Measurements from ENCODE around the gene SHANK2. TPM values are rescaled to one million over a fixed set of nuclear protein-coding genes. Genes with fewer than 3 reads are reported as not detected.

SHANK2 gene
- total and polyA plus RNA-seq, 2 donors (not counting 3 experiments of a cell fraction or from before 2014, with no cell fraction given), result not detected

DNA sequence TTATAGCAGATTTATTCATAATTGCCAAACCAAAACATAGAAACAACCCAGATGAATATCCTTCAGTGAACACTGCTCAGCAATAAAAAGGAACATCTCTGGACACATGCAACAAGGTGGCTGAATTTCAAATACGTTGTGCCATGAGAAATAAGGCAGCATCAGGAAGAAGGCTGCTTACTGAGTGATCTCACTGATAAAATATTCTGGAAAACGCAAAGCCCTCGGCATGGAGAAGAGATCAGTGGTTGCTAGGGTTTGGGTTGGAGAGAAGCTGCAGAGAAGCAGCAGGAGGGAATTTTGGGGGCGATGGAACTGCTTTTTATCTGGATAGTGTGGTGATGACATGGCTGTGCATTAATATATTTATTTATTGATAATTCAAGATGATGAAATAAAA, 11.0 kb upstream of the SHANK2 start:
- Histone ChIP-seq H3K9me3 (replicated peaks; ENCODE audit: control insufficient read depth, insufficient read depth, low read length) (no peaks in the 10 kb centered on the region), H3K4me1 (ENCODE audit: control insufficient read depth, extremely low read depth, insufficient read depth, low read length) (no peaks in the 10 kb centered on the region), H3K36me3 (ENCODE audit: control insufficient read depth in 2 of 2, extremely low read depth in 1 of 2, insufficient read depth in 2 of 2, low read length in 2 of 2) (no peaks in the 10 kb centered on the region), H2AFZ (ENCODE audit: low read depth, low read length) (no peak overlapping the region), H3K27me3 (ENCODE audit: control insufficient read depth in 2 of 2, insufficient read depth in 2 of 2, low read length in 2 of 2) (no peaks in the 10 kb centered on the region), H3K4me3 (replicated peaks in 1 of 3; ENCODE audit: insufficient read depth in 1 of 3, low read depth in 1 of 3, low read length in 3 of 3) (no peak overlapping the region), H3K9ac (replicated peaks; ENCODE audit: extremely low read depth, insufficient read depth, low read length) (no peak overlapping the region), H3K27ac (ENCODE audit: insufficient read depth, low read depth, low read length) (no peak overlapping the region), H3K4me2 (ENCODE audit: insufficient read depth, low read length) (no peak overlapping the region), H3K79me2 (ENCODE audit: control insufficient read depth, insufficient read depth, low read length) (no peaks in the 10 kb centered on the region), H4K20me1 (replicated peaks; ENCODE audit: control insufficient read depth, extremely low read depth, insufficient read depth, low read length) (no peaks in the 10 kb centered on the region), H3K9me1 (replicated peaks; ENCODE audit: control insufficient read depth, extremely low read depth, insufficient read depth, low read length) (no peaks in the 10 kb centered on the region)
- no peak for DNase-seq (ENCODE audit: low read depth, low spot score)
- ChIA-PET CTCF (no interaction called here), POLR2A (no interaction called here)
- intact Hi-C loops (cut with micrococcal nuclease) (no loop called here), dilution Hi-C loops (cut with MboI; ENCODE audit: extremely low pct_ligation_motif_present, low sequenced_read_pairs) (no loop called here)
- TF ChIP-seq POLR2AphosphoS5 (IDR thresholded peaks at IDR 0.05; ENCODE audit: insufficient read depth, low read depth, low read length) (no peak), FOS (IDR thresholded peaks at IDR 0.05; ENCODE audit: borderline replicate concordance, insufficient read depth, low read length) (no peak), EZH2 (IDR thresholded peaks at IDR 0.05; ENCODE audit: borderline replicate concordance, low read depth, low read length, severe bottlenecking) (no peak), MYC (IDR thresholded peaks at IDR 0.05; ENCODE audit: low read depth, low read length) (no peak), POLR2A (IDR thresholded peaks at IDR 0.05; ENCODE audit: low read depth, low read length) (no peak), JUN (IDR thresholded peaks at IDR 0.05; ENCODE audit: borderline replicate concordance, insufficient read depth, insufficient read length, low read depth) (no peak), GATA2 (IDR thresholded peaks at IDR 0.05; ENCODE audit: insufficient read depth, insufficient read length, low read depth, low read length) (no peak)
- TF ChIP-seq, protein P1, sequence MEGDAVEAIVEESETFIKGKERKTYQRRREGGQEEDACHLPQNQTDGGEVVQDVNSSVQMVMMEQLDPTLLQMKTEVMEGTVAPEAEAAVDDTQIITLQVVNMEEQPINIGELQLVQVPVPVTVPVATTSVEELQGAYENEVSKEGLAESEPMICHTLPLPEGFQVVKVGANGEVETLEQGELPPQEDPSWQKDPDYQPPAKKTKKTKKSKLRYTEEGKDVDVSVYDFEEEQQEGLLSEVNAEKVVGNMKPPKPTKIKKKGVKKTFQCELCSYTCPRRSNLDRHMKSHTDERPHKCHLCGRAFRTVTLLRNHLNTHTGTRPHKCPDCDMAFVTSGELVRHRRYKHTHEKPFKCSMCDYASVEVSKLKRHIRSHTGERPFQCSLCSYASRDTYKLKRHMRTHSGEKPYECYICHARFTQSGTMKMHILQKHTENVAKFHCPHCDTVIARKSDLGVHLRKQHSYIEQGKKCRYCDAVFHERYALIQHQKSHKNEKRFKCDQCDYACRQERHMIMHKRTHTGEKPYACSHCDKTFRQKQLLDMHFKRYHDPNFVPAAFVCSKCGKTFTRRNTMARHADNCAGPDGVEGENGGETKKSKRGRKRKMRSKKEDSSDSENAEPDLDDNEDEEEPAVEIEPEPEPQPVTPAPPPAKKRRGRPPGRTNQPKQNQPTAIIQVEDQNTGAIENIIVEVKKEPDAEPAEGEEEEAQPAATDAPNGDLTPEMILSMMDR (IDR thresholded peaks at IDR 0.05; ENCODE audit: extremely low read depth in 1 of 2, insufficient read depth in 1 of 2, low read depth in 1 of 2, low read length in 2 of 2), result no peak
- TF ChIP-seq, protein P2, sequence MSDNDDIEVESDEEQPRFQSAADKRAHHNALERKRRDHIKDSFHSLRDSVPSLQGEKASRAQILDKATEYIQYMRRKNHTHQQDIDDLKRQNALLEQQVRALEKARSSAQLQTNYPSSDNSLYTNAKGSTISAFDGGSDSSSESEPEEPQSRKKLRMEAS (IDR thresholded peaks at IDR 0.05; ENCODE audit: insufficient read depth, insufficient read length), result no peak
- no TSS peak for BruUV-seq (replicated peaks)
- FAIRE-seq, result no peak

Data from endothelial cell of umbilical vein (primary cell).